ENCODE measurements around the gene RPS14. TPM values are rescaled to one million over a fixed set of nuclear protein-coding genes. Genes with fewer than 3 reads are reported as not detected.

RPS14 gene
- polyA plus RNA-seq, 6 donors from 2014 or later: 4,594 to 6,671 (median 5,653) TPM

DNA sequence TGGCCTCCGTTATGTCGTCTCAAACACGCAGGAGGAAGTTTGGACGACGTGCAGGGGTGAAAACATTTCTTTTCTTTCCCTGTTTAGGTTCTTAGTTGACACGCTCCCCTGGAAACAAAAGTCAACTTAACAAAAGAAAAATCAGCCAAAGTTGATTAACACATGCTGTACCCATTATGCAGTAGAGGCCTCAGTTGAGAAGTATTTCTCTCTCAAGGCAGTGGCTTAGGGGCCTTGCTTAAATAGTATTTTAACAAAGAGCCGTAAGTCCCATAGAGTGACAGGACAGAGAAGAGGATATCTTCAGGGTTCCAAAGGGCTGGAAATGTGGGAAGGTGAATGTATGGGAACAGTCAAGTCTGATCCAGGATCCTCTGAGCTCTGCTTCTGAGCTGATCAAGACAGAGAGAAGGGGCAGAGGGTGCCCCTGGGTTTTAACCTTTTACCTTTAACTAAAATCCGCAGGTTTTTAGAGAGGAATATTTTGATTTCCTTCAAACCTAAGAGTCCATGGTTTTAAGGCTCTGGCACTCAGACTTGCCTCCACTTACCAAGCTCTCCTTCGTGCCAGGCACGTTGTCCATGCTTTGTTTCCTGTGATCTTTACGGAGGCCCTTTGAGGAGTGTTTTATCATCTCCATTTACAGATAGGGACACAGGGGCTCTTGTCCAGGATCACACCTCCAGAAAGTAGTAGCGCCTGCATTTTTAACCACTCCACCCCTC is 36.2 kb downstream of the RPS14 start:
- H3K9me3 Mint-ChIP-seq: peaks cover 0 to 7% (median 3%) of the 10 kb centered on the region in 7 donors
- H3K27ac Mint-ChIP-seq: peak overlapping the region; percentile 100

DNA sequence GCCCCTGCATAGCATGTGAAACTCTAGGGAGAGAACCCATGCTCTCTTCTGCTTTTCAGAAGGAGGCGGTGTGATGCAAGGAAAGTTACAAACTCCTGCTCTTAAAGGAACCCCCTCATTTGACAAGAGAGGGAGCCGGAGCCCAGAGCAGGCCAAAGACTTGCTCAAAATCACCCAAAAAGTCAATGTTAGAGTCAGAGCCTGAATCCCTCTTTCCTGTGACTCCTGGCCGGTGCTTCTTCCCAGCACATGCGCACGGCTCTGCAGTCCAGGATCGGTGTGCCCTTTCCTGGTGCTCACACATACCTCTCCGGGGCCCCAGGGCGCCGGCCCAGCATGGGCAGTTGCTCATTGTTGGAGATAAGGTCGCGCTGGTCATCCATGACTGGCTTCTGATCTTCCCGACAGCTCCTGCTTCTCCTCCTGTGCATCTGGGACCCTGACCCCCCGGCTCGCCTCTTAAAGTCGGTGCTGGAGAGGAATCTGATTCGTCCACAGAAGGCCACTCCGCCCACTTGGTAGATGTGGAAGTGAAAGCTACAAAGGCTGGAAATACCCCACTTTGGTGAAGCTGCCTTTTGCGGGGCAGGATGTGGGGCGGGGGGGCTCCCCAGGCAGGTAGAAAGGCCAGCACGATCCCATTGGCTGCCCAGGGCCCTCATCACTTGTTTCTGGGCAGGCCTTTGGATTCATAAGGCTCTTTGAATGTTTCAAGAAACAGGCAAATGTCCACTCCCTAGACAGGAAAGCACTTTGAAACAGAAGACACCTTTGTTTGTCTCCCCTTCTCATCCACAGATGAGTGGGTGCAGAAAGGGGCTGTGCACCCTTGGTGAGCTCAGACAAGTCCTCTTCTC is 37.0 kb downstream of the RPS14 start, which contains the start of gene CD74:
TSS of gene CD74 (minus strand) at position 592 of the 857 bp plus-strand sequence. CDS start at position 431, 161 bp downstream.
- Mint-ChIP-seq H3K4me1 (peaks cover 60 to 76% (median 73%) of the 10 kb centered on the region in 3 donors), H3K27ac (peak within 1 kb of the TSS; percentile 100), H3K27me3 (peaks cover 0 to 14% (median 13%) of the 10 kb centered on the region in 3 donors), H3K9me3 (peaks cover 0 to 9% (median 3%) of the 10 kb centered on the region in 7 donors), H3K36me3 (peaks cover 21 to 38% of the 10 kb centered on the region in 2 donors), H3K4me3 (peak within 1 kb of the TSS; percentile 90 to 100 (median 96))
- DNase-seq (peak; percentile 99), ATAC-seq (ENCODE audit: low read depth in 2 of 2) (peak; percentile 52 to 60)

More for the DNA sequence above, 36.2 kb downstream of the RPS14 start:
- H3K4me3 Mint-ChIP-seq: peak overlapping the region; percentile 90 to 100 (median 96)
- H3K27me3 Mint-ChIP-seq: peaks cover 0 to 14% (median 6%) of the 10 kb centered on the region in 3 donors
- ATAC-seq (ENCODE audit: low read depth in 2 of 2) (no peak), DNase-seq (no peak)
- H3K4me1 Mint-ChIP-seq: peaks cover 54 to 70% (median 68%) of the 10 kb centered on the region in 3 donors
- H3K36me3 Mint-ChIP-seq: peaks cover 21 to 33% of the 10 kb centered on the region in 2 donors

DNA sequence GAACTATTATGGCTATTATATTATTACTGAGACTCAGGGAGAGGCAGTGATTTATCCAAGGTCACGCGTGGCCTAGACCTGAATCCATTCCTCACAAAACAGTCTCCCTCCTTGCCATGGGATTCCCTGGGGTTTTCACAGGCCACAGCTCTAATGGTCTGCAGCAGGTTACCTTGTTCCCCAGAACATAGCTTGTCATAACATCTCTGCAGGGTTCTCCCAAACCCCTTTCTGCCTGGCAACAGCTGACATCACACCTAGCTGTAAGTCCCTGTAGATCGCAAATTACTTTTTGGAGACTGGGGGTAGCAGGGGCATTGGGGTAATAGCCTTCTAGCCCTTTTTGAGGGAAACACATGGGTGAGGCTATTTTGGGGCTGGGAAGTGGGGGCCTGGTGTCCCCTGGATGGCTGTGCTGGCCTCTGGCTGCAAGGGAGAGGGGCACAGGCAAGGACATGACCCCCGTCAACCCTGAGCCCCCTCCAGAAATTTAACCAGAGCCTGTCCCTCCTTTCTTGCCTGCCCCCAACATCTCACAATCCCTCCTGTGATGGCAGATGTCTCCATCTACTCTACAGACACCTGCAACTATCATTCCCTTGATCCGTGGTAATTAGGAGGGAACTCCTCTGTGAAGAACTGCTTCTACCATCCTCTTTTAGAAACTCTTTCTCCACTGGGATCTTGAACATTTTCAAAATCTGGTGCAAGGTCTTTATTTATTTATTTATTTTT is 38.1 kb downstream of the RPS14 start:
- Mint-ChIP-seq H3K27me3 (peaks cover 0 to 14% (median 13%) of the 10 kb centered on the region in 3 donors), H3K36me3 (peaks cover 31 to 40% of the 10 kb centered on the region in 2 donors), H3K9me3 (peaks cover 0 to 11% (median 3%) of the 10 kb centered on the region in 7 donors), H3K4me3 (peak overlapping the region; percentile 90 to 100 (median 96)), H3K4me1 (peaks cover 69 to 85% (median 74%) of the 10 kb centered on the region in 3 donors), H3K27ac (peak overlapping the region; percentile 100)
- ATAC-seq (ENCODE audit: low read depth in 2 of 2) (peak; percentile 9 to 10), DNase-seq (peak; percentile 81)

DNA sequence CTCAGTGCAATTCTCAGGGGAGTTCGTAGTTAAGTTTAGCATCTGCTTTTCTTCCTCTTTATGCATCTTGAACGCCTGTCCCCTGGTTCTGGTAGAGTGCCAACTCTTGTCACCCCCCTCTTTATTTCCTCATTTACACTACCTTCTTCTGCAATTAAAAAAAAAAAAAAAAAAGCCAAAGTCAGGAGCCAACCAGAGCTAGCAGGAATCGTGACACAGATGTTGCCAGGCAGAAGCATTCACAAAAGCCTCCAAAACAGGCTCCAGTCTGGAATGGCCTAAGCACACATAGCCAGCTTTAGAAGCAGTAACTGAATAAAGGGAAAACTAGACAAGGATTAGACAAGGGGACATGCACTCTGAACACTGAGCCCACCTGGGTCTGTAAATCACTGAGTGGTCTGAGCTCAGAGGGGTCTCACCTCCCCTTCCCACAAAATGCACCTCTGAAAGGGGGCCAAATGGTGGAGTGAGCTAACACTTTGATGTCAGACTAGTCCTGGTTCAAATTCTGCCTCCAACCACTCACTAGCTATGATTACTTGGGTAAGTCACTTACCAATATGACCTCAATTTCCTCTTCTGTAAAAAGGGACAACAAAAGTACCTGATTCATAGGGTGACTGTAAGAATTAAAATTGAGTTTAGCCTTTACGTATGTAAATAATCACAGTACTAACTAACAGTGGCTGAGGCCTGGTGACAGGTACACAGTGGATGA is 38.9 kb downstream of the RPS14 start:
- Mint-ChIP-seq H3K27ac (peak overlapping the region; percentile 100), H3K27me3 (peaks cover 0 to 14% (median 13%) of the 10 kb centered on the region in 3 donors), H3K36me3 (peaks cover 38 to 40% of the 10 kb centered on the region in 2 donors), H3K9me3 (peaks cover 0 to 11% (median 3%) of the 10 kb centered on the region in 7 donors), H3K4me3 (peak overlapping the region; percentile 90 to 100 (median 96)), H3K4me1 (peaks cover 69 to 83% (median 74%) of the 10 kb centered on the region in 3 donors)
- DNase-seq: peak; percentile 84
- peak; percentile 11 to 17 for ATAC-seq (ENCODE audit: low read depth in 2 of 2)

DNA sequence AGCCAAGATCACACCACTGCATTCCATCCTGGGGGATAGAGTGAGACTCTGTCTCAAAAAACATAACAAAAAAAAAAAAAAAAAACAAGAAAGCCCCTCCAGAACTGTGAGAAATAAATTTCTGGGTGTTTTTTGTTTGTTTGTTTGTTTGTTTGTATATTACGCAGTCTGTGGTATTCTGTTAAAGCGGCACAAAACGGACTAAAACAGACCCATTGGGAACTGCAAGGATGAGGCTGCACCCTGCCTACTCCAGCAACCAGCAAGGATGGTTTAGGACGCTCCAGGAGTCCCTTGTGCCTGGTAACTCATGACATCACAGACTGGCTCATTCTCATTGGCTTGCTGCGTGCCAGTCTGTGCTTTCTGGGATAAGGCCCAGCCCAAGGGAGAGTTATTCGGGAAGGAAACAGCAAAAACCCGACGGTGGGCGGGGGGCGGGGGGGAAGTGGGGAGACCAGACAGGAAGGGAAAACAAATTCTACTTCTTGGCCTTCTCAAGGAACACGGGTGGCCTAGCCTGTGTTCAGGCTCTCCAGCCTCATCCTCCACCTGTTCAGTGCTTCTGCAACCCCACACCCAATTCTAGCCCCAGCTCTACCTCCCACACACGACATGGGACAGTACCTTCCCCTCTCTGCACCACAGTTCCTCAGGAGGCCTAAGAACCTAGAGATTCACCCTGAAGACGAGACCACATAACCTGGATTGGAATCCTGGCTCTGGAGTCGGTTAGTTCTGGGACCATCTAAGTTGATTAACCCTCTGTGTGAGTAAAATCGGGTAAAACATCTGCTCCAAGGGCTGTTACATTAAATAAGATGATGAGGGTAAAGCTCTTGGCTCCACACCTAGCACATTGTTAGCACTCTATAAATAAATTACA is 39.7 kb downstream of the RPS14 start:
- DNase-seq (peak; percentile 71), ATAC-seq (ENCODE audit: low read depth in 2 of 2) (no peak)
- peaks cover 0 to 14% (median 13%) of the 10 kb centered on the region in 3 donors for H3K27me3 Mint-ChIP-seq
- peaks cover 71 to 85% (median 74%) of the 10 kb centered on the region in 3 donors for H3K4me1 Mint-ChIP-seq
- peaks cover 0 to 11% (median 3%) of the 10 kb centered on the region in 7 donors for H3K9me3 Mint-ChIP-seq
- H3K4me3 Mint-ChIP-seq: peak overlapping the region; percentile 90 to 100 (median 96)
- peaks cover 38 to 40% of the 10 kb centered on the region in 2 donors for H3K36me3 Mint-ChIP-seq
- H3K27ac Mint-ChIP-seq: peak overlapping the region; percentile 100

DNA sequence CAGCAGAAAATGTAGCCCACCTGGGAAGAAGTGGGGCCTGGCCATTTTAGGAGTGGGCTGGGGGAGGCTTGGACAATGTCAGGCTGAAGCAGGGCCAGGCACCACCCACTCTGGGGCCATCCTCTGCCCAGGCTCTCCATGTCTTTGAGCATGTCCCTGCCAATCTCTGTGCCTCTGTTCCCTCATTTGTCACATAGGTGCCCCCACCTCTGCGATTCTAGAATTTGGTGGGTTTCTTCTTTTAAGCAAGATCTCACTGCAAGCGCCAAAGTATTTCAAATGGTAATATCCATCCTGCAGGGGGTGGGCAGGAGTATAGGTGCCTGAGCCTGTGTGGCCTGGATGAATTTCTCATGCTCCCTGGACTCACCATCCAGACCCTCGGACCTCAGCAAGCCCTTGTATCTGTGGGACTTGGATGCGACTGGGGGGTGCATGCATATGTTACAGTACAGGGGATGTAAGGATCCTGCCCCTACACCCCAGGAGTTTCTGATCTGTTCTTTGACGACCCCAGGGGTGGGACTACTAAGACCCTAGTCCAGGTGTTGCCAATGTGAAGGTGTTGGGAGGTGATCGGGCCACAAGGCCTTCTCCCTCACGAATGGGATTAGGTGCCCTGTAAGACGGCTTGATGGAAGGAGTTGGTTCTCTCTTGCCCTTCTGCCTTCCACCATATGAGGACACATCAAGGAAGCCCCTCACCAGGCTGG is 41.2 kb downstream of the RPS14 start:
- Mint-ChIP-seq H3K4me1 (peaks cover 71 to 78% (median 75%) of the 10 kb centered on the region in 3 donors), H3K27me3 (peaks cover 0 to 14% (median 13%) of the 10 kb centered on the region in 3 donors), H3K36me3 (peaks cover 38 to 40% of the 10 kb centered on the region in 2 donors), H3K4me3 (peak overlapping the region; percentile 90 to 100 (median 96)), H3K9me3 (peaks cover 0 to 11% (median 3%) of the 10 kb centered on the region in 7 donors), H3K27ac (peak overlapping the region; percentile 100)
- DNase-seq: peak; percentile 51
- no peak for ATAC-seq (ENCODE audit: low read depth in 2 of 2)

DNA sequence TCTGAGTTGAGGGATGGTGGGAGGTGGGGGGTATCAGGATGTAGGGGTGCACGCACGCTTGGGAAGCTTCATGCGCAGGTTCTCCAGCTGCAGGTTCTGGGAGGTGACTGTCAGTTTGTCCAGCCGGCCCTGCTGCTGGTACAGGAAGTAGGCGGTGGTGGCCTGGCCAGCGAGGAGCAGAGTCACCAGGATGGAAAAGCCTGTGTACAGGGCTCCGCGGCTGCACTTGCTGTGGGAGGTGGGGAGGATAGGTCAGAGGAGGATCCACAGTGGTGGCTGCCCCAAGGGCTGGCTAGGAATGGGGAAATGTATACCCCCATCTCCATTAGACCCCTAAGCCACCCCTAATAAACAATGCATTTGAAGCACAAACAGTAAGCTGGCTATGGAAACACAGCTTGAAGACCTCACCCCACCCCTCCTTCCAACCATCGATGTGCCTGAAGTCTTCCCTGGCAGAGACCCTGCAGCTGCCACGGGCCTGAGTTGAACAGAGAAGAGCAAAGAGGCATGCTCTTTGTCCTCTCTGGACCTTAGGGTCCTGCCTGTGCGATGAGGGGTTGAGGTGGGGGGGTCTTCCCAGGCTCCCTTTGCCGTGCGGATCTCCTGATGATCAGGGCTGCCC is 42.3 kb downstream of the RPS14 start:
- Mint-ChIP-seq H3K4me1 (peaks cover 70 to 77% (median 75%) of the 10 kb centered on the region in 3 donors), H3K9me3 (peaks cover 0 to 8% (median 0%) of the 10 kb centered on the region in 7 donors), H3K36me3 (peaks cover 39 to 42% of the 10 kb centered on the region in 2 donors), H3K27ac (peak overlapping the region; percentile 96 to 100 (median 100)), H3K27me3 (peaks cover 0 to 9% (median 9%) of the 10 kb centered on the region in 3 donors), H3K4me3 (peak overlapping the region; percentile 90 to 100 (median 96))
- peak; percentile 0 to 1 for ATAC-seq (ENCODE audit: low read depth in 2 of 2)
- peak; percentile 60 for DNase-seq

DNA sequence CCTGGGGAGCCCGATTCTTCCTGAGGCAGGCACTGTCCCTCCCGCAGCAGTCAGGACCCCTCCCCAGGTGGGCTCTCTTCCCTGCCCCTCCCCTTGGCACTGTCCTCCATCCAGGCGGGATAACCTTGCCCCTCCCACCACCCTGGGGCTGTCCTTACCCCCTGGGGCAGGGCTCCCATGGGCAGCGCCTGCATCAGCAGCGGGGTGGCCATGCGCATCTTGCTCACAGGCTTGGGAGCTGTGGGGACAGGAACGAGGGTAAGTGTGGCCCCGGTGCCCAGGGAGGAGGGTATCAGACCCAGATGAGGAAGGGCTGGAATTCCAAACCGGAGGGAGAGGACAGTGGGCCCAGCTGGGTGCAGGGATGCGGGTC is 42.8 kb downstream of the RPS14 start:
- Mint-ChIP-seq H3K36me3 (peaks cover 38 to 42% of the 10 kb centered on the region in 2 donors), H3K27me3 (peaks cover 0 to 10% (median 9%) of the 10 kb centered on the region in 3 donors), H3K4me1 (peaks cover 73 to 81% (median 79%) of the 10 kb centered on the region in 3 donors), H3K27ac (peak overlapping the region; percentile 93 to 100 (median 100)), H3K4me3 (peak overlapping the region; percentile 90 to 100 (median 96)), H3K9me3 (peaks cover 0 to 8% (median 0%) of the 10 kb centered on the region in 7 donors)
- ATAC-seq (ENCODE audit: low read depth in 2 of 2): no peak
- DNase-seq: peak; percentile 57

DNA sequence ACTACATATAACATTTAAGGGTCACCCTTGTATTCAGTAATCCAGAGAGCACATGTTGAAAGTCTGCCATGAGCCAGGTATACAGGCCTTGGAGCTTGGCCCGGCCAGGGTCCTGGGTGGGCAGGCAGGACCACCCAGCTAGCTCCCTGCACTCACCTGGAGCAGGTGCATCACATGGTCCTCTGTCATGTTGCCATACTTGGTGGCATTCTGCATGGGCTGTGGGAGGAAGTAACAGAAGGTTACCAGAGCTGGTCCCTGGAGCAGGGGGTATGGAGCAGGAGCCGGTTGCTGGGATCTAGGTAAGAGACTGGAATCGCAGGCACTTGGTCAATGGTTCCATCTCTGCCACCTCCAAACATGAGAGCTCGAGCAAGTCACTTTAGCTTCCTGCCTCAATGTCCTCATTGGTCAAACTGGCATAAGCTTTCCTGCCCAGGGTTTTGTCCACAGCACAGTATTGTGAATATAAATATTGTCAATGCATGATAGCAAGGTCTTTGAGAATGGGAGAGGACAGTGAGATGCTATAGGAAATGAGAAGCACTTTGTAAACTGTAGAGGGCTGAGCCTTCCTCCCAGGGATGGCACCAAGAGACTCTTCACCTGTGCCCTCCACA is 43.3 kb downstream of the RPS14 start:
- DNase-seq: no peak
- Mint-ChIP-seq H3K4me3 (peak overlapping the region; percentile 90 to 100 (median 96)), H3K36me3 (peaks cover 38 to 42% of the 10 kb centered on the region in 2 donors), H3K9me3 (peaks cover 0 to 8% (median 0%) of the 10 kb centered on the region in 7 donors), H3K4me1 (peaks cover 74 to 84% (median 82%) of the 10 kb centered on the region in 3 donors), H3K27me3 (peaks cover 0 to 15% (median 9%) of the 10 kb centered on the region in 3 donors), H3K27ac (peak overlapping the region; percentile 93 to 100 (median 100))
- ATAC-seq (ENCODE audit: low read depth in 2 of 2): no peak
